HEK293 (cell line): ENCODE measurements around the gene HPSE2.

Source experiments
- TF ChIP-seq, protein P1 (sequence below): fragments of 450-650 bp; formaldehyde crosslinking; IDR thresholded peaks from 2 replicates; pipeline ENCODE4 v1.5.1; 2016; ENCODE audit warnings: missing biosample characterization, missing genetic modification characterization, low read depth
- TF ChIP-seq, protein P2 (sequence below): fragments of 450-650 bp; formaldehyde crosslinking; IDR thresholded peaks from 2 replicates; pipeline ENCODE4 v1.5.1; 2016; ENCODE audit warnings: missing biosample characterization, missing genetic modification characterization

DNA sequence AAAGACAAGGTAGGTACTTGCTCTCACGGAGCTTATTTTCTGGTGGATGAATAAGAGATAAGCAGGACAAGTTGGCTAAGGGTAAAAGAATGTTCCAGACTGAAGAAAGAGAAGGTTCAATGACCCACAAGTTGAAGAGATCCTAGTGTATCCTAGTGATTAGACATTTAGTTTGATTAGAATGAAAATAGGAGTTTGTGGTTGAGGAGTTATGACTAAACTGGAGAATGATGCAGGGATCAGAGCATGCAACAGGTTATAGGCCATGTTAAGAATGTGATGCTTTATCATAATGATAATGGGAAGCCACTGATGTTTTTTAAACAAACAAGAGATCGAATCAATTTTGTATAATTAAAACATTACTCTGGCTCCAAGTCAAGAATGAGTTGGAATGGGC lies 357.2 kb downstream of the HPSE2 start:
- TF ChIP-seq, protein P1, sequence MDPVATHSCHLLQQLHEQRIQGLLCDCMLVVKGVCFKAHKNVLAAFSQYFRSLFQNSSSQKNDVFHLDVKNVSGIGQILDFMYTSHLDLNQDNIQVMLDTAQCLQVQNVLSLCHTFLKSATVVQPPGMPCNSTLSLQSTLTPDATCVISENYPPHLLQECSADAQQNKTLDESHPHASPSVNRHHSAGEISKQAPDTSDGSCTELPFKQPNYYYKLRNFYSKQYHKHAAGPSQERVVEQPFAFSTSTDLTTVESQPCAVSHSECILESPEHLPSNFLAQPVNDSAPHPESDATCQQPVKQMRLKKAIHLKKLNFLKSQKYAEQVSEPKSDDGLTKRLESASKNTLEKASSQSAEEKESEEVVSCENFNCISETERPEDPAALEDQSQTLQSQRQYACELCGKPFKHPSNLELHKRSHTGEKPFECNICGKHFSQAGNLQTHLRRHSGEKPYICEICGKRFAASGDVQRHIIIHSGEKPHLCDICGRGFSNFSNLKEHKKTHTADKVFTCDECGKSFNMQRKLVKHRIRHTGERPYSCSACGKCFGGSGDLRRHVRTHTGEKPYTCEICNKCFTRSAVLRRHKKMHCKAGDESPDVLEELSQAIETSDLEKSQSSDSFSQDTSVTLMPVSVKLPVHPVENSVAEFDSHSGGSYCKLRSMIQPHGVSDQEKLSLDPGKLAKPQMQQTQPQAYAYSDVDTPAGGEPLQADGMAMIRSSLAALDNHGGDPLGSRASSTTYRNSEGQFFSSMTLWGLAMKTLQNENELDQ (tag by site-specific recombination), result no peak
- TF ChIP-seq, protein P2, sequence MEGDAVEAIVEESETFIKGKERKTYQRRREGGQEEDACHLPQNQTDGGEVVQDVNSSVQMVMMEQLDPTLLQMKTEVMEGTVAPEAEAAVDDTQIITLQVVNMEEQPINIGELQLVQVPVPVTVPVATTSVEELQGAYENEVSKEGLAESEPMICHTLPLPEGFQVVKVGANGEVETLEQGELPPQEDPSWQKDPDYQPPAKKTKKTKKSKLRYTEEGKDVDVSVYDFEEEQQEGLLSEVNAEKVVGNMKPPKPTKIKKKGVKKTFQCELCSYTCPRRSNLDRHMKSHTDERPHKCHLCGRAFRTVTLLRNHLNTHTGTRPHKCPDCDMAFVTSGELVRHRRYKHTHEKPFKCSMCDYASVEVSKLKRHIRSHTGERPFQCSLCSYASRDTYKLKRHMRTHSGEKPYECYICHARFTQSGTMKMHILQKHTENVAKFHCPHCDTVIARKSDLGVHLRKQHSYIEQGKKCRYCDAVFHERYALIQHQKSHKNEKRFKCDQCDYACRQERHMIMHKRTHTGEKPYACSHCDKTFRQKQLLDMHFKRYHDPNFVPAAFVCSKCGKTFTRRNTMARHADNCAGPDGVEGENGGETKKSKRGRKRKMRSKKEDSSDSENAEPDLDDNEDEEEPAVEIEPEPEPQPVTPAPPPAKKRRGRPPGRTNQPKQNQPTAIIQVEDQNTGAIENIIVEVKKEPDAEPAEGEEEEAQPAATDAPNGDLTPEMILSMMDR (tag by site-specific recombination), result no peak
